Thyroid gland (tissue), 4 donors: ENCODE results near the gene PXDN.

Experiments
- POLR2A ChIP-seq, 2 donors: fragments of 450-650 bp; IDR thresholded peaks; one replicate each; pipeline ENCODE4 v1.6.1; 2017; ENCODE audit warnings: antibody characterized with exemption in 2 of 2, mild to moderate bottlenecking in 2 of 2, moderate library complexity in 1 of 2
- TF ChIP-seq, protein P1 (sequence below), 6 experiments: fragments of 200-600 bp in 3 of 6; fragments of 450-650 bp in 3 of 6; sonication (generic) in 3 of 6; IDR thresholded peaks; one replicate each; pipeline ENCODE4 v1.5.1; 2016 to 2019; ENCODE audit warnings: antibody characterized with exemption in 6 of 6, mild to moderate bottlenecking in 2 of 6, inconsistent platforms in 1 of 6, moderate library complexity in 1 of 6

DNA sequence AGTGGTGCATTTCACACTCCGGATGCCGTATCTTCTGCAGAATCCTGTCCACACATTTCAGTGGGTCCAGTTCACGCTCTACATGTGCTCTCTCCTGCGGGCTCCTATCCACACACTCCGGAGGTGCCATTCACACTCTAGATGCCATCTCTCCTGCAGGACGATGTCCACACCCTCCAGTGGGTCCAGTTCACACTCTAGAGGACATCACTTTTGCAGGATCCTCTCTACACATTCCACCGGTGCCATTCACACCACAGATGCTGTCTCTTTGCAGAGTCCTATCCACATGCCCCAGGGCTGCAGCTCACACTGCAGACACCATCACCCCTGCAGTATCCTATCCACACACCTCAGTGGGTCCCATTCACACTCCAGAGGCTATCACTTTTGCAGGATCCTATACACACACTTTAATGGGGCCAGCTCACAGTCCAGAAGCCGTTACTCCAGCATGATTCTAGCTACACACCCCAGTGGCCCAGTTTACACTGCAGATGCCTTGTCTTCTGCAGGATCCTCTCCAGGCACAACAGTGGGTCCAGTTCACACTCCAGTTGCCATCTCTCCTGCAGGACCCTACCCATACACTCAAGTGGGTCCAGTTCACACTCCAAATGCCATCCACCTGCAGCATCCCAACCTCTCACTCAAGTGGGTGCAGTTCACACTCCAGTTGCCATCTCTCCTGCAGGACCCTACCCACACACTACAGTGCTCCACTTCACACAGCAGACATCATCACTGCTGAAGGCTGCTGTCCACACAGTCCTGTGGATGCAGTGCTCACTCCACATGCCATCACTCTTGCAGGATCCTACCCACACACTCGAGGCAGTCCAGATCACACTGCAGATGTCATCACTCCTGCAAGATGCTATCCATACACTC is 2.1 kb upstream of the PXDN start:
- TF ChIP-seq, protein P1, sequence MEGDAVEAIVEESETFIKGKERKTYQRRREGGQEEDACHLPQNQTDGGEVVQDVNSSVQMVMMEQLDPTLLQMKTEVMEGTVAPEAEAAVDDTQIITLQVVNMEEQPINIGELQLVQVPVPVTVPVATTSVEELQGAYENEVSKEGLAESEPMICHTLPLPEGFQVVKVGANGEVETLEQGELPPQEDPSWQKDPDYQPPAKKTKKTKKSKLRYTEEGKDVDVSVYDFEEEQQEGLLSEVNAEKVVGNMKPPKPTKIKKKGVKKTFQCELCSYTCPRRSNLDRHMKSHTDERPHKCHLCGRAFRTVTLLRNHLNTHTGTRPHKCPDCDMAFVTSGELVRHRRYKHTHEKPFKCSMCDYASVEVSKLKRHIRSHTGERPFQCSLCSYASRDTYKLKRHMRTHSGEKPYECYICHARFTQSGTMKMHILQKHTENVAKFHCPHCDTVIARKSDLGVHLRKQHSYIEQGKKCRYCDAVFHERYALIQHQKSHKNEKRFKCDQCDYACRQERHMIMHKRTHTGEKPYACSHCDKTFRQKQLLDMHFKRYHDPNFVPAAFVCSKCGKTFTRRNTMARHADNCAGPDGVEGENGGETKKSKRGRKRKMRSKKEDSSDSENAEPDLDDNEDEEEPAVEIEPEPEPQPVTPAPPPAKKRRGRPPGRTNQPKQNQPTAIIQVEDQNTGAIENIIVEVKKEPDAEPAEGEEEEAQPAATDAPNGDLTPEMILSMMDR (IDR thresholded peaks at IDR 0.05) = no peak
- no peak for TF ChIP-seq POLR2A (IDR thresholded peaks at IDR 0.05)
